NCI-H2227 (cell line): Measurements from ENCODE around the gene FGF14.
"Not testable (repeated sequence)": the region's sequence is repeated elsewhere in the genome, so short reads cannot be mapped to it uniquely, and the experiment has no call there.

Experiments
- DNase-seq: peaks from one replicate; lab custom pipeline; 2025; ENCODE audit not compliant: unreplicated experiment; lab: John Stamatoyannopoulos, UW

Gene FGF14

DNA sequence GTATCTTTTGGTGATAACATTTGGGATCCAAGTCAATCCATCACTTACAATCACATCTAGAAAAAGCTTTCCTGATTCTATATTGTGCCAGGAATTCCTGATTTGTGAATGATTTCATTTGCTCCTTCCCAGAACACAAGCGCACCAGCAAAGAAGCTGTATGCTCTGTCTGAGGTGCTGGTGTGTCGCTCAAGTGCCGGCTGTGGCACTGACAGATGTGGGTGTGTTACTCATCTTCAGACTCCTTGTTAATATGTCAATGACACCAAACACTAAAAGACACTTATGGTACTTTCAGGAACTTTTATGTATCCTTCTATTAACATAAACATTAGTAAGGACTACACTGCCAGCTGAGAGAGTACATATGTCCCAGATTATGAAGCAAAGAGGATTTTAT is 520.3 kb downstream of the FGF14 start:
- no peak for DNase-seq

- no peak for DNase-seq
Measured at GRCh38 chr13:101880581-101880980, 521.3 kb downstream of the FGF14 start.

GRCh38 chr13:101876951-101877350 is 524.9 kb downstream of the FGF14 start:
- no peak for DNase-seq

DNA sequence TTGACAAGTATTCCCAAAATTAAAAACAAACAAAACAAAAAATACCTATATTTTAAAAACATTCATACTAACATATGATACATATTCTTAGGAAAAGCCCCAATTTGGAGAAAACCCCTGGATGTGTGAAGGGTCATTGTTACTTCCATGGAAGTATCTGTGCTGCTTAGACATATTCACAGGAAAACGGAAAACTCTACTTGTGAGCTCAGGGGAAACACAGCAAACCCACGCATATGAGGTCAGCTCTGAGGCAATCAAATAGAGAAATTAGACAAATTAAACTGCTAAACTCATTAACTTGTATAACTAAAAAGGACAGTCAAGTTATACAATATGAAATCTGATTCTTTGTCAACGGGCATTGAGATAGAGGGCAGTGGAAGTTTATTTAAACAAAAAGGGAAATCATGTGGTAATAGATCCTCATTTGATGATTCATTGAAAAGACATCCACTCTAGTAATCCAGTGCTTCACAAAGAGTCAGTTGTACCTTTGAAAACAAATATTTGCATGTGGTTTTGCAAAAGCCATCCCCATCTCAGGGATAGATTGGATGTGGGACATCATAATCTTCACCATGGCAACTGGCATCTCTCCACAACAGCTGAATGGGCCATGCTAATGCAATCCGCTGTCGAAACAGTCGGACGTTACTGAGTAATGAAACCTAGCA is 526.0 kb downstream of the FGF14 start:
- no peak for DNase-seq

DNA sequence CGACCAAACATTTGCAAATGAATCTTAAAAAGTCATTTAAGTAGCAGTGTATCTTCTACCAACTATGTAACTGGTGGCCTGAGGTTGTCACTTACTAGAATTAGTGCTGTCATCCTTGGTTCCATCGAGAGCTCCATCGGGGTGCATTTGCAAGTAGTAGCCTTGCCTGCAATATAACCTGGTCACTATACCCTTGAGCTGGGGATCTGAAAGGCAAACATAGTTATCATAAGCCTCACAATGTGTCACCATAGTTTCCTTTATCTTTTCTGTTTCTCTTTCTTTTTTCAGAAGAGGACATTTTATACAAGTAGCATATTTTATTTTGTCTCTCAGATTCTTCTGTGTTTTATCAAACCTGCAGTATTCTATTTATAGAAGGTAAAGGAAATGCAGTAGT is 526.8 kb downstream of the FGF14 start:
- no peak for DNase-seq

GRCh38 chr13:101869553-101869952 is 532.3 kb downstream of the FGF14 start:
- DNase-seq = no peak

GRCh38 chr13:101868585-101869469 is 533.0 kb downstream of the FGF14 start:
- no peak for DNase-seq

GRCh38 chr13:101866889-101867581 is 534.8 kb downstream of the FGF14 start:
- DNase-seq = no peak

DNA sequence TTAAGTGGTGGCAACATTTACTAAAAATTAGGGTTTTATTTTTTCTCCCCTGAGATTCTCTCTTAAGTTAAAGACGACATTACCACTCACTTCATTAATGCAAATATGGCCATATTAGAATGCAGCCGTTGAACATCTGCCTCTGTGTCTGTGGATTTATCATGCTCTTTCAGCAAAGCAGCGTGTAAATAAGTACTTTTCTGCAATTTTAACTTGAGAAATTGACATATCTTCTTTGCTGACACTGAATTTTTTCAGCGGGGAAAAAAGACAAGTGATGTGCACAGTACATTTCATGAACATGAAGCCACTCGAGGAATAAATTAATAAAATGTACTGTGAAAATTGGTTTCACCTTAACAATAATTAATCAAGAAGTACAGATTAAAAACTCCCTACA is 543.0 kb downstream of the FGF14 start:
- no peak for DNase-seq

GRCh38 chr13:101846701-101847100 is 555.1 kb downstream of the FGF14 start:
- no peak for DNase-seq

DNA sequence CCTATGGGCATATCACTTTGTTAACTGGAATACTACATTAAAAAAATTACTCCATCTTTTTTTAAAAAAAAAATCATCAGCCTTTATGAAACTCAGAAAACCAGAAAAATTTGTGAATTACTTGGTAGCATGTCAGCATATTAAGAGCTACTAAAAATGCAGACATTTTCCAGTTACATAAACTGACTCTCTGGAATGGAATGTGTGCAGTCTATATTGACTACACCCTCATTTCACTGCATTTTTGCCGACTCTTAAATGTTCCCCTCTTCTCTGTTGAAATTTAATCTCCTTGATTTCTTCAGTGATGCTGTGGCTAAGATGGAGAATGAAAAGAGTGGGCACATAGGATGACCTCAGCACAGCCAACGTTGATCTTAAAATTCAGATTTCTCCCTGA is 555.6 kb downstream of the FGF14 start:
- no peak for DNase-seq

DNA sequence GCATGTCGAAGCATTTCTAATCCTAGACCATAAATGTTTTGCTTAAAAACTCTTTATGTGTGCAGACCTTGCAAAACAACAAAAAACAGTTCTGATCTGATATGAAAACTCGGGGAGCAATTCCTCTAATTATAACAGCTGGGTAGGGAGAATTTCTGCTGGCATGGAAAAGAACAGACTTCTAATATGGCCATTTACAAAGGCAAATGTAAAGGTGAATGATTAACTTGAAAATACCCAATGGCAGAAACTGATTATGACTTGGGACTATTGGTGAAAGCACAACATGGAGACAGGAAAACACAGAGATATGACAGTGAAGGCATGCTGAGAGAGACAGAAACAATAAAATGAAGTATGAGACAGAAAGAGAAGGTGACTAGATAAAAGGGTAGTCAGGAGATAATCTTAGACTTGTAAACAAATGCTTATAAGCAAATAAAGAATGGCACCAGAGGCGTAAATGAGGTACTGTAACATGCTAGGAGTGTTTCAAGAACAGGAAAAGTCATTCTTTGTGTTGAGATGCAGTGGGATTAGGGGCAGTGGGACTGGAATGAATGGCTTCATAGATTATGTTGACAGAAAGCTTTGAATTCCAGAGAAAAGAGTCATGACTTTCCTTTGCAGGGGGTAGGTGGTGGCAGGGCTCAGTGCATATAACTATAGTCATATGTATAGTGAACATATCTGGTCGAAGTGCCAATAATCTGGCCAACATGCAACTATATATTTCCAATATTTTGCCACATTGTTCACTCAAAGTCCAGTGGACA is 556.4 kb downstream of the FGF14 start:
- no peak for DNase-seq

DNA sequence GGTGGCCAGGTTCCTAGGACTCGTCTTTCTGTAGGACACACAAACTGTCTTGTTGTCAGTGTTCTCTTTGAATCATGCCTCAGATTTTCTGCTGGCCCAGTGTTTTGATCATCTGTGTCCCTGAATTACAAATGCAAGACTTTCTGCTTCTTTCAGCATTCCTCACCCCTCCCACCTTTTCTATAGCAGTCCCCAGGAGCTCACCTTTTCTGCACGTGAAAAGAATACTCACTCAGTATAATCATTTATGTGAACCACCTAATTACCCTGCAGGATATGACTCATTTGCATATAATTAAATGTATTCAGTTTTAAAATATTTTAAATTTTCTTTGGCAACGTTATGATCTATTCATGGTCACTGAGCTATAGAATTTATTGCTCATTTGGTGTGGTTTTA is 560.1 kb downstream of the FGF14 start:
- no peak for DNase-seq

DNA sequence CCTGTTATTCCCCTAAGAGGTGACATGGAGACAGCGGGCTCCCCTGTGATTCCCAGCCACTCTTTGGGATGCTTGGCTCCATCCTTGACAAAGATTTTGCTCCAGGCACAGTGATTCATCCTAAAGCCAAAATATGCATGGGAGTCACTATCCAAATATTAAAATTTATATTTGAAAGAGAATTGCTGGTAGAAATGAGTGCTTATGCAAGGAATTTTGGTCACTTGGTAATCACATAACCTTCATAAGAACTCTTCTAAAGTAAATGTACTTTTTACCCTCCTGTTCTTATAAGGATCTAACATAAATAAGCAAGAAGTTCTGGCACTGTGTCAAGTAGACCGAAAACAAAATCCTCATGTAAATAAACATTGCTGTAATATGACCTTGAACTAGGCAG is 563.5 kb downstream of the FGF14 start:
- DNase-seq = no peak

- not testable (repeated sequence) for DNase-seq
Measured at GRCh38 chr13:101837778-101838177, 564.1 kb downstream of the FGF14 start.

GRCh38 chr13:101837288-101837687 is 564.6 kb downstream of the FGF14 start:
- DNase-seq = no peak

- DNase-seq = peak; percentile 9
Measured at GRCh38 chr13:101835920-101836319, 565.9 kb downstream of the FGF14 start.

DNA sequence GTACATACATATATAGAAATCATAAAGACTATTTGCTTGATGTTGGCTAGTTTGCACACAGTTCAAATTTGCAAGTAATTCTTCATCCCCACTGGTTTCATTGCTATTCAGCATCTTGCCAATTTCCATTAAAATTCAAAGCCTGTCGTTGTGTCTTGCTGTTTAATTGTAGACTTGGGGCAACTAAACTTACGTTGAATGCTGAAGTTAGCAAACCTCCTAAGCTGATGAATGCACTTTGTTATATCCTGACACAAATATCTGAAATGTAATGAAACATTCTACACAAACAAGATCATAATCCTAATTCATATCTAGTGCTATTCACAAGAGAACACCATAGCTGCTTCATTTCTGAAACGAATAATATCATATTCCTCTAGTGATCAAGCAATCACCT is 568.2 kb downstream of the FGF14 start:
- no peak for DNase-seq

GRCh38 chr13:101830035-101830434 is 571.8 kb downstream of the FGF14 start:
- no peak for DNase-seq

GRCh38 chr13:101829484-101829883 is 572.4 kb downstream of the FGF14 start:
- DNase-seq = no peak

DNA sequence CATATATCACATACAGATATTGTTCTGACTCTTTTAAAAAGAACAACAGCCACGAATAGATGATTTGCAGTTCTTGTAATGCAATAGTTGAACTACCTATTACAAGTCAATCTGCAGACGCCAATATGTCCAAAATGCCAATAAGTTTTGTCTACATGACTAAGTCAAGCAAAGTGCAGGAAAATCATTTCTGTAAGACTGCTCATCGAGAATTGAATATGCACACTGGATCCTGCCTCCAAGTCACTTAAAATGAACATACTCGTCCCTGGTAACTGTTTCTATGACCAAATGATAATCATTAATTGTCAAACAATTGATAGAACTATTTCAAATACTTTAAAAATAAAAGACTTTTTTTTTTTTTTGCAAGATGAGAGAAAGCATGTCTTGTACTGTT is 573.7 kb downstream of the FGF14 start:
- no peak for DNase-seq
